ENCODE measurements around the gene OR51E2.

GRCh38 chr11:4647766-4648165 lies 49.9 kb downstream of the OR51E2 start:
- TF ChIP-seq CTCF (IDR thresholded peaks at IDR 0.05) (no peak), POLR2A (IDR thresholded peaks at IDR 0.05) (no peak)

Measured in esophagus squamous epithelium (tissue), 4 donors.